K562 (cell line): ENCODE measurements around the gene NDUFAF3. TPM values are rescaled to one million over a fixed set of nuclear protein-coding genes. Genes with fewer than 3 reads are reported as not detected.

Source experiments
- CEBPG ChIP-seq, 3 experiments: fragments of 200-800 bp in 1 of 3; sonication (Bioruptor generic) in 1 of 3; sonication (generic) in 1 of 3; formaldehyde crosslinking in 1 of 3; IDR thresholded peaks in 2 of 3; conservative IDR thresholded peaks in 1 of 3; 2 replicates each; pipeline versions ENCODE4 v1.6.1 to v1.8.0; 2016 to 2022; ENCODE audit warnings: missing compliant biosample characterization in 2 of 3, missing genetic modification characterization in 2 of 3, mild to moderate bottlenecking in 1 of 3, missing genetic modification reagents in 1 of 3
- E2F6 ChIP-seq, 2 experiments: IDR thresholded peaks; 2 replicates each; pipeline ENCODE4 v1.6.1; 2011; ENCODE audit warnings: borderline replicate concordance in 1 of 2, control low read depth in 1 of 2, low read depth in 1 of 2, low read length in 1 of 2, mild to moderate bottlenecking in 1 of 2, mixed read lengths in 1 of 2, moderate library complexity in 1 of 2; ENCODE audit not compliant: insufficient read depth in 1 of 2, insufficient read length in 1 of 2, poor library complexity in 1 of 2, severe bottlenecking in 1 of 2; ENCODE audit errors: extremely low read depth in 1 of 2
- HOMEZ ChIP-seq: fragments of 250-450 bp; sonication (Bioruptor Pico); IDR thresholded peaks from 2 replicates; pipeline ENCODE4 v1.4.0; 2020; ENCODE audit warnings: mild to moderate bottlenecking, moderate library complexity
- RBM34 ChIP-seq: fragments of 200-400 bp; formaldehyde crosslinking; IDR thresholded peaks from 2 replicates; pipeline ENCODE4 v1.6.1; 2018; ENCODE audit warnings: low read length, borderline replicate concordance; ENCODE audit not compliant: insufficient read depth
- SMARCC2 ChIP-seq: fragments of 450-650 bp; IDR thresholded peaks from 2 replicates; pipeline ENCODE4 v1.6.1; 2017; ENCODE audit warnings: antibody characterized with exemption, moderate library complexity, mild to moderate bottlenecking, low read depth
- ZBTB7A ChIP-seq: IDR thresholded peaks from 2 replicates; pipeline ENCODE4 v1.6.1; 2011; ENCODE audit warnings: low read depth, mild to moderate bottlenecking, low read length, moderate library complexity, borderline replicate concordance; ENCODE audit not compliant: control insufficient read depth
- ZEB2 ChIP-seq: fragments of 450-650 bp; IDR thresholded peaks from 2 replicates; pipeline ENCODE4 v1.6.1; 2016
- polyA plus RNA-seq, 8 experiments: library from polyadenylated mRNA; depleted of rRNA in 4 of 8; stranded (reverse) in 5 of 8; unstranded in 3 of 8; fragments of >200 nt; fragmentation: Nextera tagmentation in 2 of 8; fragmentation: Illumina TruSeq in 1 of 8; extraction: Ambion mirVana in 2 of 8; extraction: Trizol in 1 of 8; gene quantifications; 2 replicates each; pipeline versions ENCODE4 v1.2.1 to v1.2.3, GENCODE V29; 2011 to 2014; ENCODE audit warnings: inconsistent platforms in 1 of 8, missing spikeins in 1 of 8
- total RNA-seq, 7 experiments: library from RNA; depleted of rRNA in 6 of 7; stranded (reverse); fragments of >200 nt in 6 of 7; fragmentation: Illumina TruSeq in 2 of 7; extraction: Trizol in 2 of 7; gene quantifications; 2 replicates each; pipeline versions ENCODE4 v1.2.1 to v1.2.3, GENCODE V29; 2011 to 2021; ENCODE audit warnings: low replicate concordance in 1 of 7
- TF ChIP-seq, protein P1 (sequence below), 2 experiments: fragments of 450-650 bp; formaldehyde crosslinking in 1 of 2; IDR thresholded peaks; 2 replicates each; pipeline versions ENCODE4 v1.4.0 to v1.6.1; 2014 to 2020; ENCODE audit warnings: mild to moderate bottlenecking in 2 of 2, borderline replicate concordance in 1 of 2, low read depth in 1 of 2

The NDUFAF3 gene
- total and polyA plus RNA-seq, 9 of the 15 experiments (the other 6 are each of a cell fraction or from before 2014, with no cell fraction given), result 17.0 to 127 (median 36.3) TPM

DNA sequence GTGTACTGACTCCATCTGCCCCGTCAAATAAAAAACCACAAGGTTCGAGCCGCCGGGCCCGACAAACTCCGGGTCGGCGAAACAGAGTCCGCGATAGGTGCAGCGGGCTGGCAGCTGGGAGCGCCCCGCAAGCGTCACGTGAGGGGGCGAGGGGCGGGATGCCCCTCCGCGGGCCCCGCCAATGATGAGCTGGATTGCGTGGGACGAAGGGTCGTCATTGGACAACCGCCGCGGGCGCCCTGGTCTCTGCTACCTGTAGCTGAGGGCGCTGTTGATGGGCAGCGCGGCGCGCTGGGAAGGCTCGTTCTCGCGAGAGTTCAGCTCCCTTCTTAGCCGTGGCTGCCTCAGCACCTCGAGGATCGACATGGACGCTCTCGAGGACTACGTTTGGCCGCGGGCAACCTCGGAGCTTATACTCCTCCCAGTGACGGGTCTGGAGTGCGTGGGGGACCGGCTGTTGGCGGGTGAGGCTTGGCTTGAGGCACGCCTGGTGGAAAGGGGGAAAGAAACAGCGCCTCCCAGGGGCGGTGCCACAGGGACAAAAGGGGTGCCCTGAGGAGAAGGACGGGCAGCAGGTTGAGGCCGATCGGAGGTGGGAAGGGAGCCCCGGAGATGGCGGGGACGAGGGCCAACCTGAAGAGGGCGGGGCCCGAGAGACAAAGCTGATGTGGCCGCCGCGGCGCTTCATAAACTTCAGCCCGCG is 14.7 kb upstream of the NDUFAF3 start, which contains the start of gene WDR6 (continued):
- TF ChIP-seq ZBTB7A (peak; percentile 63; the same call in 1 of the 2 replicates), SMARCC2 (peak; percentile 79; the same call in 1 of the 2 replicates), CEBPG (CRISPR knock-in tag; IDR thresholded peaks at IDR 0.05) (peak; percentile 57; the same call in 1 of the 2 replicates), CEBPG (tag; conservative IDR thresholded peaks at IDR 0.05 in 1 of 2, IDR thresholded peaks at IDR 0.05 in 1 of 2) (no peak), ZEB2 (0 out of 2 replicates have a peak, but pooled peaks have one; percentile 13), HOMEZ (no peak), E2F6 (IDR thresholded peaks at IDR 0.05; ENCODE audit: borderline replicate concordance in 1 of 2, extremely low read depth in 1 of 2, insufficient read depth in 1 of 2, insufficient read length in 1 of 2, low read depth in 1 of 2, low read length in 1 of 2, poor library complexity in 1 of 2, severe bottlenecking in 1 of 2) (peak; percentile 39 to 82), RBM34 (no peak)
- TF ChIP-seq, protein P1, sequence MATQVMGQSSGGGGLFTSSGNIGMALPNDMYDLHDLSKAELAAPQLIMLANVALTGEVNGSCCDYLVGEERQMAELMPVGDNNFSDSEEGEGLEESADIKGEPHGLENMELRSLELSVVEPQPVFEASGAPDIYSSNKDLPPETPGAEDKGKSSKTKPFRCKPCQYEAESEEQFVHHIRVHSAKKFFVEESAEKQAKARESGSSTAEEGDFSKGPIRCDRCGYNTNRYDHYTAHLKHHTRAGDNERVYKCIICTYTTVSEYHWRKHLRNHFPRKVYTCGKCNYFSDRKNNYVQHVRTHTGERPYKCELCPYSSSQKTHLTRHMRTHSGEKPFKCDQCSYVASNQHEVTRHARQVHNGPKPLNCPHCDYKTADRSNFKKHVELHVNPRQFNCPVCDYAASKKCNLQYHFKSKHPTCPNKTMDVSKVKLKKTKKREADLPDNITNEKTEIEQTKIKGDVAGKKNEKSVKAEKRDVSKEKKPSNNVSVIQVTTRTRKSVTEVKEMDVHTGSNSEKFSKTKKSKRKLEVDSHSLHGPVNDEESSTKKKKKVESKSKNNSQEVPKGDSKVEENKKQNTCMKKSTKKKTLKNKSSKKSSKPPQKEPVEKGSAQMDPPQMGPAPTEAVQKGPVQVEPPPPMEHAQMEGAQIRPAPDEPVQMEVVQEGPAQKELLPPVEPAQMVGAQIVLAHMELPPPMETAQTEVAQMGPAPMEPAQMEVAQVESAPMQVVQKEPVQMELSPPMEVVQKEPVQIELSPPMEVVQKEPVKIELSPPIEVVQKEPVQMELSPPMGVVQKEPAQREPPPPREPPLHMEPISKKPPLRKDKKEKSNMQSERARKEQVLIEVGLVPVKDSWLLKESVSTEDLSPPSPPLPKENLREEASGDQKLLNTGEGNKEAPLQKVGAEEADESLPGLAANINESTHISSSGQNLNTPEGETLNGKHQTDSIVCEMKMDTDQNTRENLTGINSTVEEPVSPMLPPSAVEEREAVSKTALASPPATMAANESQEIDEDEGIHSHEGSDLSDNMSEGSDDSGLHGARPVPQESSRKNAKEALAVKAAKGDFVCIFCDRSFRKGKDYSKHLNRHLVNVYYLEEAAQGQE (IDR thresholded peaks at IDR 0.05; ENCODE audit: borderline replicate concordance), result peak; percentile 75
- TF ChIP-seq, protein P1 (CRISPR knock-in tag; IDR thresholded peaks at IDR 0.05; ENCODE audit: low read depth), result 0 out of 2 replicates have a peak, but pooled peaks have one; percentile 35
